Coronary artery (tissue), 2 donors: ENCODE results near the gene LDAH.

Experiments
- DNase-seq: peaks from one replicate; pipeline ENCODE4 v3.0.0-alpha.2; 2017; ENCODE audit warnings: low spot score
- H3K27ac ChIP-seq, 2 donors: fragments of 200-600 bp; sonication (generic); one replicate each; pipeline ENCODE4 v1.5.1; 2016 to 2019
- H3K4me3 ChIP-seq: fragments of 200-600 bp; sonication (generic); 2 replicates; pipeline ENCODE4 v1.5.1; 2016; ENCODE audit warnings: mild to moderate bottlenecking, moderate library complexity
- CTCF ChIP-seq: fragments of 200-600 bp; sonication (generic); IDR thresholded peaks from one replicate; pipeline ENCODE4 v1.5.1; 2019; ENCODE audit warnings: antibody characterized with exemption

The LDAH gene

GRCh38 chr2:20647211-20647610 is 175.7 kb downstream of the LDAH start:
- DNase-seq = no peak
- H3K4me3 ChIP-seq = no peak overlapping the region
- no peak overlapping the region for H3K27ac ChIP-seq
- no peak for TF ChIP-seq CTCF

- no peak overlapping the region for H3K27ac ChIP-seq
- H3K4me3 ChIP-seq = no peak overlapping the region
- no peak for TF ChIP-seq CTCF
- no peak for DNase-seq
These were observed 176.5 kb downstream of the LDAH start for GRCh38 chr2:20646446-20646845.

GRCh38 chr2:20645761-20646160 is 177.1 kb downstream of the LDAH start:
- TF ChIP-seq CTCF = no peak
- no peak overlapping the region for H3K4me3 ChIP-seq
- no peak for DNase-seq
- H3K27ac ChIP-seq = no peak overlapping the region

- Histone ChIP-seq H3K4me3 (no peak overlapping the region), H3K27ac (no peak overlapping the region)
- no peak for TF ChIP-seq CTCF
- no peak for DNase-seq
These were observed 177.6 kb downstream of the LDAH start for GRCh38 chr2:20645301-20645701.

- no peak for TF ChIP-seq CTCF
- Histone ChIP-seq H3K4me3 (no peak overlapping the region), H3K27ac (no peak overlapping the region)
- DNase-seq = no peak
These were observed 179.1 kb downstream of the LDAH start for GRCh38 chr2:20643826-20644225.

- TF ChIP-seq CTCF = no peak
- H3K27ac ChIP-seq = peak overlapping the region; percentile 94 to 96
These were observed 179.8 kb downstream of the LDAH start for GRCh38 chr2:20643060-20643459.

GRCh38 chr2:20642055-20642971 is 180.6 kb downstream of the LDAH start:
- peak overlapping the region; percentile 94 to 96 for H3K27ac ChIP-seq
- H3K4me3 ChIP-seq = peak overlapping the region; percentile 35
- DNase-seq = peak; percentile 88
- TF ChIP-seq CTCF = peak; percentile 98

More at GRCh38 chr2:20643060-20643459, 179.8 kb downstream of the LDAH start:
- no peak overlapping the region for H3K4me3 ChIP-seq
- no peak for DNase-seq
